Activated CD4-positive, alpha-beta T cell treated with anti-CD3 and anti-CD28 coated beads for 4 hours (primary cell): ENCODE data around the gene AASS.

Experiments used
- DNase-seq, 2 donors: peaks; one replicate each; pipeline ENCODE4 v3.0.0-alpha.2; 2020

Gene AASS

GRCh38 chr7:122103064-122103463 is 41.0 kb downstream of the AASS start:
- no peak for DNase-seq

GRCh38 chr7:122100021-122100420 is 44.0 kb downstream of the AASS start:
- DNase-seq = no peak

GRCh38 chr7:122095642-122096041 is 48.4 kb downstream of the AASS start:
- DNase-seq = no peak

GRCh38 chr7:122094549-122094948 is 49.5 kb downstream of the AASS start:
- DNase-seq = no peak

DNA sequence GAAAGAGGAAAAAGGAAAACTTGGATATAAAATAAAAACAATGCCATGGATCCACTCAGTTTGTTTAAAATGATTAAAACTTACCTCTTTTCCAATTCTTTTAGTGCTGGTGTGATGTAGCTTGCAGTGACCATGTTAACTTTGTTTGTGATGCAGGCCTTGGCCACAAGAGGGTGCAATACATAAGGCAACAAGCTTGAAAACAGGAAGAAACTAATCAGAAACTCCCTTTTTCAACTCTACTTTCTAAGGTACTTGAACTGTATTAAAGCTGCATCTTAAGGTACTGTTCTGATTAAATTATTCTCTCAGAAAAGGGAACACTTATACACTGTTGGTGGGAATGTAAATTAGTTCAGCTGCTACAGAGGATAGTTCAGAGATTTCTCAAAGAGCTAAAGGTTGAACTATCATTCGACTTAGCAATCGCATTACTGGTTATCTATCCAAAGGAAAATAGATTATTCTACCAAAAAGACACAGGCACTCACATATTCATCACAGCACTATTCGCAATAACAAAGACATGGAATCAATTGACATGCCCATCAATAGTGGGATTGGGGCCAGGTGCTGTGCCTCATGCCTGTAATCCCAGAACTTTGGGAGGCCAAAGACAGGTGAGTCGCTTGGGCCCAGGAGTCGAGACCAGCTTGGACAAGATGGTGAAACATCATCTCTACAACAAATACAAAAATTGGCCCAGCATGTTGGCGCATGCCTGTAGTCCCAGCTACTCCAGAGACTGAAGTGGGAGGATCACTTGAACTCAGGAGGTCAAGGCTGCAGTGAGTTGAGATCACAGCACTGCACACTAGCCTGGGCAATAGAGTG is 50.9 kb downstream of the AASS start:
- DNase-seq = peak; percentile 4 to 39

- no peak for DNase-seq
Measured at GRCh38 chr7:122082670-122083069, 61.4 kb downstream of the AASS start.

- DNase-seq = no peak
Measured at GRCh38 chr7:122082160-122082559, 61.9 kb downstream of the AASS start.

- DNase-seq = no peak
Measured at GRCh38 chr7:122073635-122074034, 70.4 kb downstream of the AASS start.

GRCh38 chr7:122072924-122073599 is 71.0 kb downstream of the AASS start:
- DNase-seq = no peak

DNA sequence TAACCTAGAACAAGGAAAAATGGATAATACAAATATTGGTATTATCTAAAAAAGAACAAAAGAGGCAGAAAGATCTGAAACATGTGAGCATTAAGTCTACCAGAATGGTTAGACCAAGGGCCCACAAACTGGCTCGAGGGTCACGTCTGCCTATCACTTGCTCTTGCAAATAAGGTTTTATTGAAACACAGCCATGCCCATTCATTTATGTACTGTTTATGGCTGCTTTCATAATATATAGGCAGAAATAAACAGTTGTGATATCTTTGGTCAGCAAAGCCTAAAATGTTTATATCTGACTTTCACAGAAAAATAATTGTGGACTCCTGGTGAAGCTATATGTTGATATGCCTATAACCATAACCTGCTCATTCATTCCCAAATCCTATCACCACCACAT is 71.8 kb downstream of the AASS start:
- no peak for DNase-seq

- DNase-seq = no peak
Measured at GRCh38 chr7:122070834-122071233, 73.2 kb downstream of the AASS start.

- DNase-seq = no peak
Measured at GRCh38 chr7:122070062-122070461, 74.0 kb downstream of the AASS start.

GRCh38 chr7:122068999-122069398 is 75.0 kb downstream of the AASS start:
- no peak for DNase-seq

DNA sequence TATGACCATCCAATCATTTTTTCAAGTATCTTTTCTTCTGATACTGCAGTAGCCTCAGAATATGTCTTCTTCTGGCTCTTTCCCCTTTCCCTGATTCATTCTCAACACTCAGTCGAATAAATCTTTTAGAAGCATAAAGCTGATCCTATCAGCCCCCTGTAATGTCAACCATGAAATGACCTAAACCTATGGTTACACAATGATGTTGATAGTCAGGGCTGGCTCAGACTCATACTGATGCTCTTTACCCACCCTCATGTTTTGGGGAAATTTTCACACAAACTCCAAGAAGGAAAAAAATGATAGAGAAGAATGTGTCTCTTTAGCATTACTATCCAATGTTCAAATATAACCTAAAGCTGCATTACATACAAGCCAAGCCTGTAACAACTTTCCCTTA is 76.0 kb downstream of the AASS start:
- DNase-seq = no peak

DNA sequence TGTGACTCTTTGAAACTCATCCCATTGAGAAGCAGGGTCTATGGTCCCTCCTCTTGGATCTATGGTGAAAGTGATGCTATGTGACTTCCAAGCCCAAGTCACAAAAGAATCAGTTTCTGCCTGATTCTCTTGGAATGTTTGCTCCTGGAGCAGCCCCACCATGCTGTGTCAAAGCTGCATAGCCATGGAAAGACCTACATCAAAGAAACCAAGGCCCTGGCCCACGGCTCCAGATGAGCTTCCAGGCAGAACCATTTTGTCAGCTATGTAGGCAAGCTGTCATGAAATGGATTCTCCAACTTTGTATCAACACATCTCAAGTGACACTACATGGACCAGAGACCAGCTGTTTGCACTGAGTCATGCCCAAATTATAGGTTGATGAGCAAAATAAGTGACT is 77.0 kb downstream of the AASS start:
- DNase-seq = no peak

GRCh38 chr7:122064971-122065370 is 79.1 kb downstream of the AASS start:
- DNase-seq = no peak

DNA sequence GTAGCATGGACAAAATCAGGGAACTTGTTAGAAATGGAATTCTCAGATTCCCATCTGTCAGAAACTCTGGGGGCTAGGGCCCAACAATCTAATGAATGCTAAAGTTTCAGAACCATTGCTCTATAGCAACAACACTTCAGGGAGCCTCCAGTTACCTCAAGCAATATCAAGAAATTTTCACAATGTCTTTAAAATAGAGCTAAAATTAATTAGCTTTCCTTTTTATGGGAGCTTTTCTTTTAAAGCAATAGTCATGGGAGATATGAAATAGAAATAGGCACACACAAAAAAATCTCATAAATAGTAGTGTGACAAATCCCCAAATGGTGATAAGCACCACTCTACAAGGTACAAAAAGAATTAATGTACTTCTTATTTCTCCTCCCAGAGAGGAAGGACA is 80.9 kb downstream of the AASS start:
- no peak for DNase-seq

DNA sequence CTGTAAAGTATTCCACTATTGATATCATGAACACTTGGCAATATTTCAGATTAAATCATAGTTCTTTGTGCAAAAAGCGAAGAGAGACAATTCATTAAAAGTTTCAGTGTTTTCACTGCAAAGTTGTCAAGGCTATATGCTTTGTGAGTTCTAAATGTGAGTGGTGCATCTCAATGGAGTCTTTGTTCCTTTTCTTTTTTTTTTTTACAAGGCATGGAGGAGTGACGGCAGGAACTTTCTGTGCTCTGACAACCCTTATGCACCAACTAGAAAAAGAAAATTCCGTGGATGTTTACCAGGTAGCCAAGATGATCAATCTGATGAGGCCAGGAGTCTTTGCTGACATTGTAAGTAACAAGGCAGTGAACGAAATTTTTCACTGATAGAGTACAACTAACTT is 84.5 kb downstream of the AASS start:
- no peak for DNase-seq

DNA sequence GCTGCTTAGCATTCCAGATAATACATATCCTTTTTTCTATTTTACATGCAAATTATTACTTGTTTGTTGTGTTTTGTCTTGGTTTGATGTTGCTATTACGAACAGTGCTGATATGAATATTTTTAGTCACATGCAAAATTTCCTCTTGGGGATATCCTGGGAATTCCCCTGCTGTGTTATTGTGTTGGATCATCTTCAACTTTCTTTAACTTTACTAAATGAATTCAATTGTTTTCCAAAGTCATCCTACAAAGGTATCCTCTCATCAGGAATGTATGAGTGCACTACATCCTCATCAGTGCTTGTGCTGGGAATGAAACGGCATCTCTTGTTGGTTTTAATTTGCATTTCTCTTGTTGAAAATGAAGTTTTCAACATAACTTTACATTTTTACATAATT is 87.1 kb downstream of the AASS start:
- DNase-seq = no peak

DNA sequence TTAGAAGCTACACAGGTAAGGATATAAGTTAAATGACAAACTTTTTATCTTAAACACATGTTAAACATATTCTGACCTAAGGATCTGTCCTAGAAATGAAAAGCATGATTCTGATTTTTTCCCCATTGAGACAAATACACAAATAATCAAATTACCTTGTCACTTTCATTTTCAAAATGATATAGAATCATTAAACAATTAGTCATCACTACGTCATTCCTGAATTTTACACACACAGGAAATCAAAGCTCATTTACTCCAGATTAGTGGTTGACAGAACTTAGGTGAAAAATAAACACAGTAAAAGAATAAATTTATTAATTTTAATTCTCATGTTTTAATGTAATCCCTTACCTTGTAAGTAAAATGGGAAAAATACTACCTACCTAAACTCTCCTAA is 89.0 kb downstream of the AASS start:
- no peak for DNase-seq

GRCh38 chr7:122054393-122054792 is 89.7 kb downstream of the AASS start:
- DNase-seq = no peak

GRCh38 chr7:122046402-122046801 is 97.6 kb downstream of the AASS start:
- no peak for DNase-seq

- DNase-seq = no peak
Measured at GRCh38 chr7:122040147-122040546, 103.9 kb downstream of the AASS start.

GRCh38 chr7:122038904-122039303 is 105.1 kb downstream of the AASS start:
- DNase-seq = no peak

GRCh38 chr7:122038134-122038533 is 105.9 kb downstream of the AASS start:
- DNase-seq = no peak
